Mesenchymal stem cell (in vitro differentiated cells and primary cell): ENCODE results near the gene ARL13B.

ENCODE experiments used
- DNase-seq: peaks from one replicate; pipeline ENCODE4 v3.0.0-alpha.2; 2013
- H2AFZ ChIP-seq: one replicate; pipeline ENCODE4 v1.6.1; 2013; ENCODE audit warnings: low read depth, mild to moderate bottlenecking, control low read depth, inconsistent platforms, low read length, moderate library complexity
- H2AK5ac ChIP-seq: 2 replicates; pipeline ENCODE4 v1.6.1; 2013; ENCODE audit warnings: low read length, moderate library complexity, mild to moderate bottlenecking, inconsistent platforms; ENCODE audit not compliant: severe bottlenecking
- H2BK120ac ChIP-seq: one replicate; pipeline ENCODE4 v1.6.1; 2013; ENCODE audit warnings: low read depth, mild to moderate bottlenecking, inconsistent platforms, low read length, moderate library complexity
- H2BK12ac ChIP-seq, 2 experiments: one replicate each; pipeline ENCODE4 v1.6.1; 2013; ENCODE audit warnings: inconsistent platforms in 2 of 2, low read length in 2 of 2, mild to moderate bottlenecking in 2 of 2, moderate library complexity in 2 of 2, control low read depth in 1 of 2
- H2BK15ac ChIP-seq: one replicate; pipeline ENCODE4 v1.6.1; 2013; ENCODE audit warnings: mild to moderate bottlenecking, low read depth, inconsistent platforms; ENCODE audit not compliant: poor library complexity, severe bottlenecking
- H2BK5ac ChIP-seq: 2 replicates; pipeline ENCODE4 v1.6.1; 2013; ENCODE audit warnings: low read depth, mild to moderate bottlenecking, low read length, control low read depth, inconsistent platforms; ENCODE audit not compliant: poor library complexity, severe bottlenecking
- H3K14ac ChIP-seq, 2 experiments: one replicate each; pipeline ENCODE4 v1.6.1; 2013; ENCODE audit warnings: inconsistent platforms in 2 of 2, low read length in 2 of 2, control low read depth in 1 of 2, mild to moderate bottlenecking in 1 of 2, moderate library complexity in 1 of 2
- H3K18ac ChIP-seq, 2 experiments: one replicate each; pipeline ENCODE4 v1.6.1; 2013; ENCODE audit warnings: inconsistent platforms in 2 of 2, low read length in 2 of 2, control low read depth in 1 of 2, low read depth in 1 of 2, mild to moderate bottlenecking in 1 of 2
- H3K23ac ChIP-seq, 2 experiments: one replicate each; pipeline ENCODE4 v1.6.1; 2013; ENCODE audit warnings: inconsistent platforms in 2 of 2, low read length in 2 of 2, mild to moderate bottlenecking in 2 of 2, moderate library complexity in 2 of 2, control low read depth in 1 of 2
- H3K27ac ChIP-seq: 2 replicates; pipeline ENCODE4 v1.5.1; 2013; ENCODE audit warnings: mild to moderate bottlenecking, moderate library complexity, low read length, control low read depth, inconsistent platforms; ENCODE audit not compliant: poor library complexity, severe bottlenecking
- H3K27me3 ChIP-seq, 2 experiments: 2 replicates each; pipeline versions ENCODE4 v1.6.1 to v1.7.0; 2013; ENCODE audit warnings: low read length in 2 of 2, mild to moderate bottlenecking in 2 of 2, moderate library complexity in 2 of 2, control low read depth in 1 of 2, inconsistent platforms in 1 of 2; ENCODE audit not compliant: control insufficient read depth in 1 of 2, insufficient read depth in 1 of 2
- H3K36me3 ChIP-seq, 2 experiments: 2 replicates each; pipeline versions ENCODE4 v1.6.1 to v1.7.0; 2013; ENCODE audit warnings: low read length in 2 of 2, control low read depth in 1 of 2, inconsistent platforms in 1 of 2, low read depth in 1 of 2, mild to moderate bottlenecking in 1 of 2; ENCODE audit not compliant: insufficient read depth in 2 of 2, control insufficient read depth in 1 of 2
- H3K4ac ChIP-seq, 2 experiments: one replicate each; pipeline ENCODE4 v1.6.1; 2013; ENCODE audit warnings: inconsistent platforms in 2 of 2, low read length in 2 of 2, mild to moderate bottlenecking in 2 of 2, moderate library complexity in 2 of 2, control low read depth in 1 of 2, low read depth in 1 of 2
- H3K4me1 ChIP-seq: 2 replicates; pipeline ENCODE4 v1.6.1; 2013; ENCODE audit warnings: low read depth, low read length, control low read depth; ENCODE audit not compliant: control insufficient read depth, insufficient read depth
- H3K4me2 ChIP-seq: 2 replicates; pipeline ENCODE4 v1.6.1; 2013; ENCODE audit warnings: low read length, mild to moderate bottlenecking, inconsistent platforms; ENCODE audit not compliant: poor library complexity, severe bottlenecking
- H3K4me3 ChIP-seq, 2 experiments: 2 replicates each; pipeline versions ENCODE4 v1.5.1 to v1.7.0; 2013; ENCODE audit warnings: low read length in 2 of 2, mild to moderate bottlenecking in 2 of 2, control low read depth in 1 of 2, low read depth in 1 of 2; ENCODE audit not compliant: insufficient read depth in 1 of 2
- H3K79me1 ChIP-seq: replicated peaks from 2 replicates; pipeline ENCODE4 v1.6.1; 2013; ENCODE audit warnings: mild to moderate bottlenecking, control low read depth, low read length, inconsistent platforms; ENCODE audit not compliant: poor library complexity, severe bottlenecking
- H3K9ac ChIP-seq: 2 replicates; pipeline ENCODE4 v1.7.0; 2013; ENCODE audit warnings: mild to moderate bottlenecking, low read length, moderate library complexity
- H3K9me3 ChIP-seq: 2 replicates; pipeline ENCODE4 v1.7.0; 2013; ENCODE audit warnings: mild to moderate bottlenecking, low read length; ENCODE audit not compliant: control insufficient read depth
- H4K8ac ChIP-seq: one replicate; pipeline ENCODE4 v1.6.1; 2013; ENCODE audit warnings: inconsistent platforms, mild to moderate bottlenecking, low read length, moderate library complexity
- H4K91ac ChIP-seq: one replicate; pipeline ENCODE4 v1.6.1; 2013; ENCODE audit warnings: mild to moderate bottlenecking, low read length, inconsistent platforms
- WGBS: methylation state at CpG from one replicate; pipeline ENCODE4 v1.1.7; 2013; ENCODE audit warnings: mixed read lengths; 5-methylcytosine and 5-hydroxymethylcytosine counted together

The ARL13B gene

DNA sequence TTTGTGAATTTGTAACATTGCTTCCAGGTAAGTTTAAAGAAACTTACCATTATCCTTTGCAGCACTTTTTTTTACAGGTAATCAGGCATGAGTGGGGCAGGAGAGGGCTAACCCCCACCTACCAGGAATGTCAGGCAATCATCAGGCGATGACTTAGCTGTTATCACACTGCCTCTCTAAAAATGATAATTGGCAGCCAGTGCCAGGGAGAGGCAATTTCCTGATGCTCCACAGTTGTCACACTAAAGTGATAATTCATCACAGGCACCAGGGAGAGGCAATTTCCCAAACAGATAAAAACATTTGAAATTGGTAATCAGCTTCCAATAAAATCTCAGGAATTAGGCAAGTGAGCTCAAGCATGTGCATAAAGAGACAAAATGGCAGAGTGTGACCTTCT lies 109.2 kb downstream of the ARL13B start:
- Histone ChIP-seq H3K36me3 (peaks cover 4 to 36% of the 10 kb centered on the region in 2 experiments), H3K79me1 (peaks cover 7% of the 10 kb centered on the region), H3K27ac (no peak overlapping the region), H3K18ac (no peak overlapping the region), H2BK5ac (no peak overlapping the region), H2AFZ (no peak overlapping the region), H3K9ac (no peak overlapping the region), H3K9me3 (no peaks in the 10 kb centered on the region), H3K4me3 (no peak overlapping the region), H3K4me1 (no peaks in the 10 kb centered on the region), H2AK5ac (no peak overlapping the region), H3K27me3 (no peaks in the 10 kb centered on the region), H4K91ac (no peak overlapping the region), H2BK15ac (no peak overlapping the region), H3K23ac (no peak overlapping the region), H2BK12ac (no peak overlapping the region), H2BK120ac (no peak overlapping the region), H3K4me2 (no peak overlapping the region), H3K14ac (no peak overlapping the region), H3K4ac (no peak overlapping the region), H4K8ac (no peak overlapping the region)
- 78% methylated on average over 1 of the region's 1 CpG for WGBS
- no peak for DNase-seq

DNA sequence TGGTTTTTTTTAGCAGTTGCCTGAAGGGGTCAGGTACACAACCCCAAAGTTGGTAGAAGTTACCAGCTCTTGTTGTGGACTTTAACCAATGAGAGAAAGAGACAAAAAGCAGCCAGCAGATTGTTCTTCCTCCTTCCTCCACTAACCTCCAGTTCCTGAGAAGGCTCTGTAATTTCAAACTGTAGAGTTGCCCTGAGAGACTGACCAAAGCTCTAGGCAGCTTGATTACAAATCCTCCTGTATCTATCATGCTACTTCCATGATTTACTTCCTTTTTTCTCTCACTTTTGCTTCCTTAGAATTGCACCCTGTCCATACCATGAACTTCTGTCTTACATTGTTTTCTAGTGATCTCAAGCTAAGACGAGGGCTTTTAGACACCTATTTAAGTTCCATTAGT lies 112.1 kb downstream of the ARL13B start:
- peaks cover 3 to 49% of the 10 kb centered on the region in 2 experiments for H3K36me3 ChIP-seq
- 97% methylated on average over 1 of the region's 1 CpG for WGBS

DNA sequence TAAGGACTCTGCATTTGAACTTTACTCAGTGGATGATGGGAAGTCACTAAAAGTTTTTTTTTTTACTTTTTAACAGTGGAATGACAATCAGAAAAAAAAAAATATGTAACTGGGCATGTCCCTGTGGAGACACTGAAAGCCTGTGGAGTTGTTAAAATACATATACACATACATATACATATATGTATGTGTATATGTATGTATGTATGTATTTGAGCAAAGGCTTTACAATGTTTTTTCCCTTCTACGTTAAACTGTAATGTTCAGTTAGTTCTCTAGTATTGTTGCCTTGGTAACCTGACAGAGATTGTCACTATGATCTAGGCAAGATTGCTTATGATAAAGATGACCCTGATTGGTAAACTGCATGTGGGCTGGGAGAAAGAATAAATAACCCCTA lies 113.2 kb downstream of the ARL13B start:
- WGBS, result 100% methylated on average over 1 of the region's 1 CpG

More for the DNA sequence above, 112.1 kb downstream of the ARL13B start:
- Histone ChIP-seq H3K9me3 (no peaks in the 10 kb centered on the region), H3K14ac (no peak overlapping the region), H3K79me1 (peaks cover 8% of the 10 kb centered on the region), H3K4me1 (no peaks in the 10 kb centered on the region), H3K4ac (no peak overlapping the region), H3K4me2 (no peak overlapping the region), H4K8ac (no peak overlapping the region), H2AK5ac (no peak overlapping the region), H3K23ac (no peak overlapping the region), H3K27me3 (no peaks in the 10 kb centered on the region), H3K4me3 (no peak overlapping the region), H2BK12ac (no peak overlapping the region), H3K27ac (no peak overlapping the region), H2BK5ac (no peak overlapping the region), H4K91ac (no peak overlapping the region), H3K9ac (no peak overlapping the region), H2AFZ (no peak overlapping the region), H3K18ac (no peak overlapping the region), H2BK15ac (no peak overlapping the region), H2BK120ac (no peak overlapping the region)
- no peak for DNase-seq

DNA sequence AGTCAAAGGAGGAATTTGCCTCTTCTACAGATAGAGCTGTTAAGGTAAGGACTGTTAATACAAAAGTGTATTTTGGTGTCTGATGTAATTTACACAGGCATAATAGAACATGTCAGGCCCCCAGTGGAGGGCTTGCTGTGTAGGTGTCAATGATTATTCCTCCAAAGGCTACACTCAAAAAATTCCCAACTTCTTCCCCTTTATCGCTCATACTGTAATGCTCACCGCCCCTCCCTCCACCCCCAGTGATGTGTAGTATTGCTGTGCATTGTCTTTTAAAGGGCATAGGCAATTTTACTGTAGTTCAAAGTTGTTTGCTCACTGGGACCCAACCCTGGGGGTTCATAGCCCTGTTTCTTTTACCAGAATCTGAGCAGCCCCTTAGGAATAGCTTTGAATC lies 115.2 kb downstream of the ARL13B start:
- no peaks in the 10 kb centered on the region for H3K27me3 ChIP-seq
- no peak overlapping the region for H3K18ac ChIP-seq
- H3K79me1 ChIP-seq, result peaks cover 7% of the 10 kb centered on the region
- no peak overlapping the region for H3K4me3 ChIP-seq
- no peak overlapping the region for H3K23ac ChIP-seq
- H2BK15ac ChIP-seq, result no peak overlapping the region
- no peak overlapping the region for H3K27ac ChIP-seq
- no peak overlapping the region for H2BK120ac ChIP-seq
- H3K4me1 ChIP-seq, result no peaks in the 10 kb centered on the region
- no peak overlapping the region for H3K4me2 ChIP-seq
- H3K4ac ChIP-seq, result no peak overlapping the region
- H4K8ac ChIP-seq, result no peak overlapping the region
- no peak overlapping the region for H3K9ac ChIP-seq
- no peak overlapping the region for H2BK12ac ChIP-seq
- no peak overlapping the region for H2BK5ac ChIP-seq
- H4K91ac ChIP-seq, result no peak overlapping the region
- H3K36me3 ChIP-seq, result peaks cover 3 to 67% of the 10 kb centered on the region in 2 experiments
- H3K9me3 ChIP-seq, result no peaks in the 10 kb centered on the region
- DNase-seq, result no peak
- H2AK5ac ChIP-seq, result no peak overlapping the region
- no peak overlapping the region for H2AFZ ChIP-seq
- WGBS, result no CpG with 5 or more reads among the region's 2 CpGs
- no peak overlapping the region for H3K14ac ChIP-seq

More for the DNA sequence above, 113.2 kb downstream of the ARL13B start:
- Histone ChIP-seq H3K36me3 (peaks cover 3 to 58% of the 10 kb centered on the region in 2 experiments), H3K27me3 (no peaks in the 10 kb centered on the region), H2BK120ac (no peak overlapping the region), H3K9me3 (no peaks in the 10 kb centered on the region), H3K23ac (no peak overlapping the region), H2BK5ac (no peak overlapping the region), H3K9ac (no peak overlapping the region), H3K4me1 (no peaks in the 10 kb centered on the region), H4K8ac (no peak overlapping the region), H3K27ac (no peak overlapping the region), H3K14ac (no peak overlapping the region), H3K18ac (no peak overlapping the region), H2BK15ac (no peak overlapping the region), H3K79me1 (peaks cover 5% of the 10 kb centered on the region), H3K4ac (no peak overlapping the region), H2AFZ (no peak overlapping the region), H4K91ac (no peak overlapping the region), H3K4me2 (no peak overlapping the region), H3K4me3 (no peak overlapping the region), H2BK12ac (no peak overlapping the region), H2AK5ac (no peak overlapping the region)
- no peak for DNase-seq
